ENCODE data around the gene RNPS1. TPM values are rescaled to one million over a fixed set of nuclear protein-coding genes. Genes with fewer than 3 reads are reported as not detected.

Gene RNPS1
- total and polyA plus RNA-seq, 9 of the 15 experiments (the other 6 are each of a cell fraction or from before 2014, with no cell fraction given): 44.9 to 338 (median 202) TPM

- TF ChIP-seq E4F1 (CRISPR knock-in tag; IDR thresholded peaks at IDR 0.05; ENCODE audit: borderline replicate concordance) (no peak), NCOA1 (IDR thresholded peaks at IDR 0.05; ENCODE audit: low read depth) (no peak), FOXK2 (conservative IDR thresholded peaks at IDR 0.05 in 1 of 2, IDR thresholded peaks at IDR 0.05 in 1 of 2; ENCODE audit: low read depth in 2 of 2) (no peak), ZNF75A (CRISPR knock-in tag; IDR thresholded peaks at IDR 0.05) (no peak), PHF8 (IDR thresholded peaks at IDR 0.05; ENCODE audit: borderline replicate concordance, low read length) (no peak), ZBTB2 (IDR thresholded peaks at IDR 0.05) (no peak), NR2C2 (CRISPR knock-in tag; IDR thresholded peaks at IDR 0.05) (no peak), NR2C2 (tag; IDR thresholded peaks at IDR 0.05) (no peak)
Measured at GRCh38 chr16:2233046-2233775, 34.7 kb downstream of the RNPS1 start (continued).

All from K562 (cell line).